Heart left ventricle (tissue), 13 donors: ENCODE results near the gene CACNA1C.

Experiments
- CTCF ChIP-seq, 12 donors: fragments of 200-600 bp; sonication (generic) in 4 of 12; IDR thresholded peaks; one replicate each; pipeline versions ENCODE4 v1.5.0 to v1.8.0; 2018 to 2022; ENCODE audit warnings: antibody characterized with exemption in 12 of 12, mild to moderate bottlenecking in 5 of 12
- POLR2A ChIP-seq, 2 donors: fragments of 450-650 bp; IDR thresholded peaks; one replicate each; pipeline ENCODE4 v1.6.1; 2017; ENCODE audit warnings: antibody characterized with exemption in 2 of 2, mild to moderate bottlenecking in 2 of 2, moderate library complexity in 2 of 2
- donor health status: ischemic (EF 13 %, LVEDD 7.1; RV severe dilation, severe dysfunction).
- donor health status: DM: no; HTN: yes; CAD: no.
- donor health status: DM: no; HTN: no; CAD: no.
- donor health status: ischemic (EF 25% LVEDD 6.9; RV normal size, moderate dysfunction).
- donor health status: ischemic (EF 25% LVEDD 5.7; RV mildly dilated, moderate dysfunction).
- donor health status: ischemic (EF 35%, LVEDD 5.7; RV mildly dilated, moderate dysfunction).
- donor health status: nonischemic (EF 11% LVEDD 7.7; RV severe dilation, severe dysfunction).
- donor health status: DM: yes; HTN: yes; CAD: no.
- donor health status: PGD.
- donor health status: ischemic (EF 29% LVEDD 5.4; RV normal size, mild dysfunction).
- donor health status: nonischemic (EF 23%, LVEDD 6.1; RV moderate dilation, normal function).

- TF ChIP-seq CTCF (IDR thresholded peaks at IDR 0.05) (no peak), POLR2A (IDR thresholded peaks at IDR 0.05) (no peak)
Measured at GRCh38 chr12:2311020-2311778, 258.4 kb downstream of the CACNA1C start.
